ENCODE measurements around the gene SMKR1. TPM values are rescaled to one million over a fixed set of nuclear protein-coding genes. Genes with fewer than 3 reads are reported as not detected.

SMKR1 gene
- total RNA-seq, 1 experiment from 2014 or later: 8.9 TPM

DNA sequence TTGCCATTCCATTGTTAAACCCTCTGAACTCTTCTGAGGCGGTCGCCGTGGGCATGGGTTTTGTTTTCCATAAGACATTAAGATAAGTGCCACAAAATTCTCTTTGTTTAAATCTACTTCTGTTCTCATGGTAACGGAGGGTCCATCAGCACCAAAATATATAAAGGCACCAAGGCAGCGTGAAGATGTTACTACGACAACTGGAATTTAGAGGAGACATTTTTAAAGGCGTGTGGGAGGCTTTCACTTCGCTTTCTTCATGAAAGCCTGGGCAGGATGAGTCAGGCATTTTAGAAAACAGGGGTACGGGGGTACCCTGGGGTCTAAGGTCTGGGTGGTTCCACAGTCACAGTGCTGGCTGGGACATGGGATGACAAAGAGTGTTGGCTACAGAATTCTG lies 34.0 kb downstream of the SMKR1 start:
- no peaks in the 10 kb centered on the region for H3K9me2 ChIP-seq (ENCODE audit: insufficient read depth)
- H3K9me3 ChIP-seq (ENCODE audit: control insufficient read depth in 1 of 2, insufficient read depth in 1 of 2, low read depth in 1 of 2, low read length in 2 of 2): no peaks in the 10 kb centered on the region
- intact Hi-C loops (cut with micrococcal nuclease): no loop called here
- no peaks in the 10 kb centered on the region for H3K36me3 ChIP-seq (ENCODE audit: control insufficient read depth in 1 of 2, insufficient read depth in 2 of 2, low read length in 2 of 2)
- RAD21 ChIA-PET (ENCODE audit: low non-redundant PET in 1 of 2, low total read pairs in 2 of 2, uncharacterized antibody in 2 of 2, unreplicated experiment in 2 of 2): no interaction called here
- no peak overlapping the region for H3K4me2 ChIP-seq (ENCODE audit: low read length)
- DNase-seq (ENCODE audit: low read depth, low spot score) (no peak), ATAC-seq (no peak)
- POLR2A ChIA-PET: no interaction called here
- peaks cover 4 to 10% of the 10 kb centered on the region in 2 experiments; a peak in 3 of 4 replicates for H3K4me1 ChIP-seq (ENCODE audit: control insufficient read depth in 1 of 2, insufficient read depth in 2 of 2, low read length in 2 of 2)
- no peak for TF ChIP-seq SP1 (IDR thresholded peaks at IDR 0.05; ENCODE audit: low read depth)
- TF ChIP-seq EGR1 (IDR thresholded peaks at IDR 0.05; ENCODE audit: low read depth): no peak
- no peak for TF ChIP-seq RAD21 (IDR thresholded peaks at IDR 0.05; ENCODE audit: low read depth)
- no peak for TF ChIP-seq POLR2AphosphoS5 (IDR thresholded peaks at IDR 0.05; ENCODE audit: low read depth, low read length)
- TF ChIP-seq SRF (IDR thresholded peaks at IDR 0.05; ENCODE audit: low read depth): no peak
- no peak for TF ChIP-seq EZH2phosphoT487 (IDR thresholded peaks at IDR 0.05; ENCODE audit: borderline replicate concordance)
- TF ChIP-seq TCF7L2 (IDR thresholded peaks at IDR 0.05; ENCODE audit: borderline replicate concordance, extremely low read depth, insufficient read depth, insufficient read length): no peak
- no peak for TF ChIP-seq ZNF274 (IDR thresholded peaks at IDR 0.05; ENCODE audit: low read depth, low read length)
- no peak for TF ChIP-seq CBX3 (IDR thresholded peaks at IDR 0.05; ENCODE audit: low read depth)
- TF ChIP-seq ELF1 (IDR thresholded peaks at IDR 0.05; ENCODE audit: borderline replicate concordance, low read depth): no peak
- TF ChIP-seq ZFX (IDR thresholded peaks at IDR 0.05): no peak
- TF ChIP-seq EZH2 (IDR thresholded peaks at IDR 0.05): no peak
- TF ChIP-seq, protein P1, sequence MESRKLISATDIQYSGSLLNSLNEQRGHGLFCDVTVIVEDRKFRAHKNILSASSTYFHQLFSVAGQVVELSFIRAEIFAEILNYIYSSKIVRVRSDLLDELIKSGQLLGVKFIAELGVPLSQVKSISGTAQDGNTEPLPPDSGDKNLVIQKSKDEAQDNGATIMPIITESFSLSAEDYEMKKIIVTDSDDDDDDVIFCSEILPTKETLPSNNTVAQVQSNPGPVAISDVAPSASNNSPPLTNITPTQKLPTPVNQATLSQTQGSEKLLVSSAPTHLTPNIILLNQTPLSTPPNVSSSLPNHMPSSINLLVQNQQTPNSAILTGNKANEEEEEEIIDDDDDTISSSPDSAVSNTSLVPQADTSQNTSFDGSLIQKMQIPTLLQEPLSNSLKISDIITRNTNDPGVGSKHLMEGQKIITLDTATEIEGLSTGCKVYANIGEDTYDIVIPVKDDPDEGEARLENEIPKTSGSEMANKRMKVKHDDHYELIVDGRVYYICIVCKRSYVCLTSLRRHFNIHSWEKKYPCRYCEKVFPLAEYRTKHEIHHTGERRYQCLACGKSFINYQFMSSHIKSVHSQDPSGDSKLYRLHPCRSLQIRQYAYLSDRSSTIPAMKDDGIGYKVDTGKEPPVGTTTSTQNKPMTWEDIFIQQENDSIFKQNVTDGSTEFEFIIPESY (IDR thresholded peaks at IDR 0.05; ENCODE audit: extremely low read depth, insufficient replicate concordance, low read length): no peak
- TF ChIP-seq, protein P2, sequence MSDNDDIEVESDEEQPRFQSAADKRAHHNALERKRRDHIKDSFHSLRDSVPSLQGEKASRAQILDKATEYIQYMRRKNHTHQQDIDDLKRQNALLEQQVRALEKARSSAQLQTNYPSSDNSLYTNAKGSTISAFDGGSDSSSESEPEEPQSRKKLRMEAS (IDR thresholded peaks at IDR 0.05): no peak
- H4K20me1 ChIP-seq (ENCODE audit: insufficient read depth): no peaks in the 10 kb centered on the region
- BruUV-seq (replicated peaks): no TSS peak
- CTCF ChIA-PET: no interaction called here
- no peaks in the 10 kb centered on the region for H3K27me3 ChIP-seq (ENCODE audit: insufficient read depth, low read length)
- H3K27ac ChIP-seq (ENCODE audit: low read depth, low read length): no peak overlapping the region
- no peaks in the 10 kb centered on the region for H3K79me2 ChIP-seq (ENCODE audit: insufficient read depth, low read length)
- H2AFZ ChIP-seq (ENCODE audit: low read depth, low read length, poor library complexity, severe bottlenecking): no peak overlapping the region
- H3K9ac ChIP-seq (ENCODE audit: low read length): no peak overlapping the region
- H3K4me3 ChIP-seq (replicated peaks in 1 of 2; ENCODE audit: low read depth in 1 of 2, low read length in 2 of 2): no peak overlapping the region

All from HCT116 (cell line).